PFSK-1 (cell line): ENCODE measurements around the gene CELA2B.

Source experiments
- SIN3A ChIP-seq: IDR thresholded peaks from 2 replicates; pipeline ENCODE4 v1.6.1; 2012; ENCODE audit warnings: mild to moderate bottlenecking, low read length, moderate library complexity, borderline replicate concordance; ENCODE audit not compliant: insufficient read depth
- TAF1 ChIP-seq: IDR thresholded peaks from 2 replicates; pipeline ENCODE4 v1.6.1; 2012; ENCODE audit warnings: low read length, control low read depth, borderline replicate concordance; ENCODE audit not compliant: insufficient read depth

DNA sequence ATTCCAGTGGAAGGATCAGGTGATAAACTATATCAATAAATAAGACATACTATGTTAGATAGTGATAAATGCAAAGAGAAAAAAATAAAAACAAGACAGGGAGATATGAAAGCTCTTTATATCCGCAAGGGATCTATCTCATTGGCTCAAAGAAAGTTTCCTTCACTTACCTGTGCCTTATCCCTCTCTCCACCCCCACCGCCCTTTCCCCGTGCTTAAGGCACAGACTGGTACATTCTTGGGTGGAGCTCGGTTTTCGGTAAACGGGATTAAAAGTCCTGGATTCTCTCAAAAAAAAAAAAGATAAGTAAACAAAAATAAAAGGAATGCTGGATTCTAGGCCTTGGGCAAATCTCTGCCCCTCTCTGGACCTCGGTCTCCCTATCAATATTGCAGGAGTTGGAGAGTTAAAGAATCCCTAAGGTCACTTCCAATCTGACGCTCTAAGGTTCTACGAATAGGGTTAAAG, 50.2 kb downstream of the CELA2B start:
- TF ChIP-seq TAF1 (no peak), SIN3A (no peak)
